A549 (cell line): ENCODE results near the gene SH3BP5. TPM values are rescaled to one million over a fixed set of nuclear protein-coding genes. Genes with fewer than 3 reads are reported as not detected.

Source experiments
- ATAC-seq, 2 experiments: fragments of 200-7000 bp in 1 of 2; fragments of >200 bp in 1 of 2; cut with Nextera tagmentation in 1 of 2; cut with Tn5 transposase in 1 of 2; 3 replicates each; pipeline versions ENCODE4 v1.8.0 to v1.9.1; 2018 to 2020; ENCODE audit warnings: mild to moderate bottlenecking in 1 of 2, moderate library complexity in 1 of 2
- CTCF ChIA-PET: fragments of 300-600 bp; sonication (Branson Sonifier 250); formaldehyde crosslinking; extraction: SDS; loops from one replicate; lab custom pipeline; 2021; ENCODE audit warnings: antibody characterized with exemption, inconsistent platforms; lab: Yijun Ruan, JAX
- POLR2A ChIA-PET: fragments of 350-600 bp; formaldehyde crosslinking; extraction: SDS; loops from one replicate; lab custom pipeline; 2021; ENCODE audit warnings: antibody characterized with exemption, inconsistent platforms; lab: Yijun Ruan, JAX
- DNase-seq, 2 experiments: peaks; one replicate each; pipeline versions ENCODE4 v3.0.0 to v3.0.0-alpha.2; 2011 to 2016; ENCODE audit warnings: low read depth in 1 of 2, low spot score in 1 of 2
- FAIRE-seq: peaks from 2 replicates; lab custom pipeline; 2011; peaks lifted over from hg19 to GRCh38; lab: Jason Lieb, UNC
- H3K27ac ChIP-seq, 2 experiments: fragments of >200 bp; sonication (Bioruptor Twin); formaldehyde crosslinking; 3 replicates each; pipeline ENCODE4 v1.5.1; 2016 to 2017
- H3K4me1 ChIP-seq: fragments of >200 bp; sonication (Bioruptor Twin); formaldehyde crosslinking; 3 replicates; pipeline ENCODE4 v1.6.1; 2016
- H3K4me2 ChIP-seq: fragments of >200 bp; sonication (Bioruptor Twin); formaldehyde crosslinking; 3 replicates; pipeline ENCODE4 v1.6.1; 2016
- H3K4me3 ChIP-seq: fragments of >200 bp; sonication (Bioruptor Twin); formaldehyde crosslinking; 3 replicates; pipeline ENCODE4 v1.5.1; 2016
- H3K9me3 ChIP-seq: fragments of >200 bp; sonication (Bioruptor Twin); formaldehyde crosslinking; 3 replicates; pipeline ENCODE4 v1.6.1; 2016
- BHLHE40 ChIP-seq: IDR thresholded peaks from 2 replicates; pipeline ENCODE4 v1.6.1; 2012; ENCODE audit warnings: low read depth, low read length, inconsistent platforms
- CBX2 ChIP-seq: fragments of 200-600 bp; sonication (generic); IDR thresholded peaks from 2 replicates; pipeline ENCODE4 v1.6.1; 2016; ENCODE audit warnings: low read depth, mild to moderate bottlenecking, borderline replicate concordance
- CBX8 ChIP-seq: fragments of 200-600 bp; sonication (generic); IDR thresholded peaks from 2 replicates; pipeline ENCODE4 v1.6.1; 2016
- CEBPB ChIP-seq, 2 experiments: fragments of >200 bp in 1 of 2; sonication (Bioruptor Twin) in 1 of 2; formaldehyde crosslinking in 1 of 2; IDR thresholded peaks; 2 replicates each; pipeline ENCODE4 v1.6.1; 2012 to 2016
- CHD2 ChIP-seq: fragments of 150-350 bp; IDR thresholded peaks from 2 replicates; pipeline ENCODE4 v1.6.1; 2014; ENCODE audit warnings: low read length; ENCODE audit not compliant: partially characterized antibody
- CHD4 ChIP-seq: fragments of 200-600 bp; sonication (generic); IDR thresholded peaks from 2 replicates; pipeline ENCODE4 v1.6.1; 2016; ENCODE audit warnings: antibody characterized with exemption, mild to moderate bottlenecking, borderline replicate concordance
- EHF ChIP-seq: fragments of 250-450 bp; sonication (Bioruptor Pico); IDR thresholded peaks from 2 replicates; pipeline ENCODE4 v1.5.0; 2020; ENCODE audit warnings: mild to moderate bottlenecking
- FOSL2 ChIP-seq, 2 experiments: fragments of 450-650 bp in 1 of 2; fragments of >200 bp in 1 of 2; sonication (Bioruptor Twin) in 1 of 2; formaldehyde crosslinking; IDR thresholded peaks; 2 replicates each; pipeline versions ENCODE4 v1.5.0 to v1.6.1; 2016 to 2020; ENCODE audit warnings: mild to moderate bottlenecking in 1 of 2, moderate library complexity in 1 of 2
- HEYL ChIP-seq: fragments of 250-450 bp; sonication (Bioruptor Pico); IDR thresholded peaks from 2 replicates; pipeline ENCODE4 v1.8.0; 2021; ENCODE audit warnings: mild to moderate bottlenecking, moderate library complexity
- HOXA7 ChIP-seq: fragments of 250-450 bp; sonication (Bioruptor Pico); IDR thresholded peaks from 2 replicates; pipeline ENCODE4 v1.5.0; 2020; ENCODE audit warnings: mild to moderate bottlenecking, moderate library complexity
- JUN ChIP-seq, 2 experiments: fragments of >200 bp; sonication (Bioruptor Twin); formaldehyde crosslinking; IDR thresholded peaks; 2 replicates in 1 of 2; 3 replicates in 1 of 2; pipeline ENCODE4 v1.6.1; 2016 to 2017
- KDM1A ChIP-seq: fragments of 200-600 bp; sonication (generic); IDR thresholded peaks from 2 replicates; pipeline ENCODE4 v1.6.1; 2016; ENCODE audit warnings: low read depth, mild to moderate bottlenecking
- MAFK ChIP-seq: fragments of 450-650 bp; IDR thresholded peaks from 2 replicates; pipeline ENCODE4 v1.6.1; 2014; ENCODE audit not compliant: partially characterized antibody
- NPAS2 ChIP-seq: fragments of 250-450 bp; sonication (Bioruptor Pico); IDR thresholded peaks from 2 replicates; pipeline ENCODE4 v1.8.0; 2022; ENCODE audit warnings: mild to moderate bottlenecking, moderate library complexity, borderline replicate concordance
- NR3C1 ChIP-seq: fragments of >200 bp; sonication (Bioruptor Twin); formaldehyde crosslinking; IDR thresholded peaks from 3 replicates; pipeline ENCODE4 v1.6.1; 2017
- POLR2AphosphoS2 ChIP-seq: conservative IDR thresholded peaks from 2 replicates; pipeline ENCODE4 v1.6.1; 2012; ENCODE audit warnings: low read length, improper control_type of control experiment, inconsistent platforms
- RAD21 ChIP-seq, 2 experiments: fragments of >200 bp in 1 of 2; sonication (Bioruptor Twin) in 1 of 2; formaldehyde crosslinking in 1 of 2; IDR thresholded peaks in 1 of 2; conservative IDR thresholded peaks in 1 of 2; 2 replicates in 1 of 2; 3 replicates in 1 of 2; pipeline ENCODE4 v1.6.1; 2012 to 2018; ENCODE audit warnings: inconsistent platforms in 1 of 2
- RARB ChIP-seq: fragments of 250-450 bp; sonication (Bioruptor Pico); IDR thresholded peaks from 2 replicates; pipeline ENCODE4 v1.8.0; 2021; ENCODE audit warnings: mild to moderate bottlenecking, moderate library complexity
- RFX5 ChIP-seq: fragments of 450-650 bp; IDR thresholded peaks from 2 replicates; pipeline ENCODE4 v1.7.1; 2014; ENCODE audit warnings: antibody characterized with exemption, mild to moderate bottlenecking, moderate library complexity
- TP53 ChIP-seq: fragments of 250-450 bp; sonication (Bioruptor Pico); IDR thresholded peaks from 2 replicates; pipeline ENCODE4 v1.5.0; 2021; ENCODE audit warnings: mild to moderate bottlenecking, moderate library complexity
- ZC3H11A ChIP-seq: fragments of 450-650 bp; IDR thresholded peaks from 2 replicates; pipeline ENCODE4 v1.6.1; 2014; ENCODE audit warnings: antibody characterized with exemption, mild to moderate bottlenecking
- ZFP36 ChIP-seq: fragments of 450-650 bp; IDR thresholded peaks from 2 replicates; pipeline ENCODE4 v1.6.1; 2014; ENCODE audit warnings: borderline replicate concordance; ENCODE audit not compliant: partially characterized antibody
- ZNF302 ChIP-seq: fragments of 250-450 bp; sonication (Bioruptor Pico); IDR thresholded peaks from 2 replicates; pipeline ENCODE4 v1.9.0; 2021; ENCODE audit warnings: inconsistent platforms, mild to moderate bottlenecking, moderate library complexity
- ZSCAN20 ChIP-seq: fragments of 250-450 bp; sonication (Bioruptor Pico); IDR thresholded peaks from 2 replicates; pipeline ENCODE4 v1.8.0; 2022; ENCODE audit warnings: mild to moderate bottlenecking, moderate library complexity
- WGBS: methylation state at CpG from one replicate; pipeline ENCODE4 v1.1.6; 2017; ENCODE audit errors: missing lambda C conversion rate; 5-methylcytosine and 5-hydroxymethylcytosine counted together
- polyA plus RNA-seq, 4 experiments: library from polyadenylated mRNA; depleted of rRNA in 3 of 4; stranded (reverse); fragments of >200 nt; fragmentation: RNase III in 1 of 4; extraction: RNeasy Plus Mini Kit Qiagen cat#74134 plus additional on column Dnase treatment in 1 of 4; gene quantifications; 2 replicates in 3 of 4; 3 replicates in 1 of 4; pipeline ENCODE4 v1.2.3, GENCODE V29; 2011 to 2017
- TF ChIP-seq, protein P1 (sequence below): fragments of >200 bp; sonication (Bioruptor Twin); formaldehyde crosslinking; IDR thresholded peaks from 3 replicates; pipeline ENCODE4 v1.6.1; 2016

The SH3BP5 gene
- polyA plus RNA-seq, 2 of the 4 experiments (the other 2 are of a cell fraction) = 10.9 to 16.0 TPM

DNA sequence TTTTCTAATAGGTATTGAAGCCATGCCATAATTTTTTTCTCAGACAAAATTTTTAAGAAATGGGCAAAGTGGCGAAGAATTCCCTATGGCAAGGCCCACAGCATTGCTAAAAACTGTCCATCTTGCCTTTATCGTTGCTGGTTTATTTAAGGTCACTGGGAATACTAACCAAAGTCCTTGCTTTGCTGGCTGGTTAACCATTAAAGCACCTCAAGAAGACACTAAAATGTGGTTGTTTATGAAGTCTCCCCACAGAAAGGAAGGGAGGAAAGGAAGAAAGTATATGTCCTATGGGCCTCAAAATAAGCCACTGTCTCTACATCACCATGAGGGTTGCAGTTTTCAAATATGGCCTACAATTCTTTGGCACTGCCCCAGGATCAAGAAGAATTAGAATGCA is 13.2 kb downstream of the SH3BP5 start:
- Histone ChIP-seq H3K4me1 (peaks cover 20% of the 10 kb centered on the region), H3K4me3 (no peak overlapping the region), H3K9me3 (no peaks in the 10 kb centered on the region), H3K4me2 (peak overlapping the region; percentile 41; the same call in 1 of the 3 replicates), H3K27ac (0 out of 6 replicates have a peak overlapping the region, but pooled peaks of 1 of the 2 experiments have one; percentile 2)
- ChIA-PET CTCF (interaction anchor here (2.2 to 3.8 kb wide), 2 partner anchors 12 to 51 kb away, joined by 19 to 25 read pairs; partner anchors contain the start of gene SH3BP5), POLR2A (no interaction called here)
- 78% methylated on average over 2 of the region's 2 CpGs for WGBS
- ATAC-seq (no peak), DNase-seq (no peak), FAIRE-seq (no peak)
- no peak for TF ChIP-seq CBX2

DNA sequence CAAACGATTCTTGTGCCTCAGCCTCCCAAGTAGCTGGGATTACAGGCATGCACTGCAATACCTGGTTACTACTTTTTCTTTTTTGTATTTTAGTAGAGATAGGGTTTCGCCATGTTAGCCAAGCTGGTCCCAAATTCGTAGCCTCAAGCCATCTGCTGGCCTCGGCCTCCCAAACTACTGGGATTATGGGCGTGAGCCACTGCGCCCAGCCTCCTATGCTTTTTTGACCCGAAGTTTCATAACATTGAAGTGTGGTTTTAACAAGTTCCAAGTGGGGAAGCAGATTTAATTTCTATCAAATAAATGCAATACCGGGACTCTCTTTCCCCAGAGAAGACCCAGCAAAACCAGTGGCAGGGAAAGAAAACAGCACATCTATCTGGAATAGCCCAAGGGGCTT is 13.7 kb downstream of the SH3BP5 start:
- DNase-seq (no peak), FAIRE-seq (no peak), ATAC-seq (no peak)
- Histone ChIP-seq H3K27ac (no peak overlapping the region), H3K9me3 (no peaks in the 10 kb centered on the region), H3K4me2 (no peak overlapping the region; the same call in 2 of the 3 replicates), H3K4me1 (peaks cover 20% of the 10 kb centered on the region), H3K4me3 (no peak overlapping the region)
- 84% methylated on average over 8 of the region's 8 CpGs for WGBS
- no peak for TF ChIP-seq TP53 (CRISPR knock-in tag)
- no peak for TF ChIP-seq CBX2
- no peak for TF ChIP-seq ZC3H11A
- no peak for TF ChIP-seq ZFP36
- no peak for TF ChIP-seq EHF
- no peak for TF ChIP-seq RFX5
- no peak for TF ChIP-seq POLR2AphosphoS2
- TF ChIP-seq HEYL (CRISPR knock-in tag) = no peak
- no peak for TF ChIP-seq RARB (CRISPR knock-in tag)
- TF ChIP-seq BHLHE40 = no peak
- no peak for TF ChIP-seq FOSL2 (IDR thresholded peaks at IDR 0.05)
- no peak for TF ChIP-seq FOSL2 (CRISPR knock-in tag; IDR thresholded peaks at IDR 0.05)
- TF ChIP-seq NPAS2 = no peak
- ChIA-PET POLR2A (no interaction called here), CTCF (interaction anchor here (0.6 to 3.8 kb wide), 3 partner anchors 10 to 537 kb away, joined by 4 to 25 read pairs (median 5); partner anchors contain the start of gene SH3BP5)

DNA sequence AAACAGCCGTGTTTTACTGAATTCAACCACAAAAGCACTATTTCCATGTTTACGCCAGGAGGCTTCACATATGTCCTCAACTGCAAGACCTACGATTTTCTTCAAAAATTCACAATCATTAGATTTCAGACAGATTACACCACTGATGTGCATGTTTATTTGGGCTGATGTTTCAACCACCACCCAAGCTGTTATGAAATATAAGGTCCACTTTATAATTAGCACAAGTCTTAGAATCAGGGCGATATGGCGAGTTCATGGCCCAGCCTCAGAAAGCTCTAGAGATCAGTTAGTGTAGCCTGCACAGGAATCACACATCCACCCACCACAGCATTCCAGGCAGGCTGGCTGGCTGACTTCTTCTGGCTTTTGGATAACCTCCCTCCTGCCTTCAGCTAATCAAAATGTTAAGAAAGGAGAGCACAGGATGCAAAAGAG is 15.4 kb downstream of the SH3BP5 start:
- WGBS = 89% methylated on average over 5 of the region's 5 CpGs
- H3K27ac ChIP-seq = no peak overlapping the region
- POLR2A ChIA-PET = no interaction called here
- no peak for TF ChIP-seq RAD21 (conservative IDR thresholded peaks at IDR 0.05 in 1 of 2, IDR thresholded peaks at IDR 0.05 in 1 of 2)
- no peak for TF ChIP-seq ZSCAN20 (CRISPR knock-in tag)
- TF ChIP-seq ZNF302 = no peak
- TF ChIP-seq RFX5 = no peak
- no peak for TF ChIP-seq JUN (IDR thresholded peaks at IDR 0.05)
- TF ChIP-seq MAFK = no peak
- no peak for TF ChIP-seq CHD4
- TF ChIP-seq NR3C1 = no peak
- TF ChIP-seq CHD2 = no peak
- ATAC-seq = no peak
- CTCF ChIA-PET = interaction anchor here (0.9 to 3.8 kb wide), 5 partner anchors 9 to 49 kb away, joined by 3 to 25 read pairs (median 4); partner anchors contain the start of gene SH3BP5
- H3K4me1 ChIP-seq = peaks cover 20% of the 10 kb centered on the region
- H3K4me3 ChIP-seq = no peak overlapping the region
- DNase-seq = no peak
- no peak overlapping the region for H3K4me2 ChIP-seq
- H3K9me3 ChIP-seq = no peaks in the 10 kb centered on the region
- FAIRE-seq = no peak

DNA sequence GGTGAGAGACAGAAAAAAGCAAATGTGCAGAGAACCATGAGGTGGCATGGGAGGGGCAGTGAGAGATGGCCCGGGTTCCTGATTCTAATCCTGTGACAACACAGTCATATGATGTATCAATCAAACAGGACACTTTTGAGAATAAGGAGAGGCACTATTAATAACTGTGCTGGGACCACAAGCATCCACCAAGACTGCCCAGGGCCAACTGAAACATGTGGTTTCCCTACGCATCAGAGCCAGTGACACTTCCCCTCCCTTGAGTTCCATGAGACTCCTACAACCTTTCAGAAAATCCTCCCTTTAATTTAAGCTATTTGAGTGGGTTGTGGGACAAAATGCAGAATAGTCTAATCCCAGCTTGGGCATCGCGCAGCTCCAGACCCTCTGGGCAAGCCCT is 17.4 kb downstream of the SH3BP5 start:
- Histone ChIP-seq H3K4me1 (peaks cover 26% of the 10 kb centered on the region), H3K27ac (no peak overlapping the region), H3K9me3 (no peaks in the 10 kb centered on the region), H3K4me3 (no peak overlapping the region), H3K4me2 (no peak overlapping the region)
- FAIRE-seq = no peak
- CTCF ChIA-PET = interaction anchor here (1.0 kb wide), 1 partner anchor 9 kb away, joined by 3 read pairs; no protein-coding TSS in a partner anchor
- POLR2A ChIA-PET = no interaction called here
- WGBS = 96% methylated on average over 4 of the region's 4 CpGs
- no peak for ATAC-seq
- TF ChIP-seq KDM1A = no peak
- TF ChIP-seq NR3C1 = no peak
- TF ChIP-seq, protein P1, sequence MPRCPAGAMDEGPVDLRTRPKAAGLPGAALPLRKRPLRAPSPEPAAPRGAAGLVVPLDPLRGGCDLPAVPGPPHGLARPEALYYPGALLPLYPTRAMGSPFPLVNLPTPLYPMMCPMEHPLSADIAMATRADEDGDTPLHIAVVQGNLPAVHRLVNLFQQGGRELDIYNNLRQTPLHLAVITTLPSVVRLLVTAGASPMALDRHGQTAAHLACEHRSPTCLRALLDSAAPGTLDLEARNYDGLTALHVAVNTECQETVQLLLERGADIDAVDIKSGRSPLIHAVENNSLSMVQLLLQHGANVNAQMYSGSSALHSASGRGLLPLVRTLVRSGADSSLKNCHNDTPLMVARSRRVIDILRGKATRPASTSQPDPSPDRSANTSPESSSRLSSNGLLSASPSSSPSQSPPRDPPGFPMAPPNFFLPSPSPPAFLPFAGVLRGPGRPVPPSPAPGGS = no peak
- TF ChIP-seq CBX8 = no peak
- no peak for TF ChIP-seq HOXA7 (CRISPR knock-in tag)
- no peak for TF ChIP-seq CEBPB (IDR thresholded peaks at IDR 0.05)
- no peak for DNase-seq
